GM12878 (cell line): ENCODE results near the gene RALGAPA2. TPM values are rescaled to one million over a fixed set of nuclear protein-coding genes. Genes with fewer than 3 reads are reported as not detected.

Experiments used
- ATAC-seq: fragments of 200-7000 bp; cut with Tn5 transposase; 3 replicates; pipeline ENCODE4 v1.9.1; 2020; ENCODE audit warnings: mild to moderate bottlenecking, moderate library complexity
- BruUV-seq: library from RNA; stranded (reverse); fragments of 400-500 nt; replicated peaks from 2 replicates; lab custom pipeline; 2021; lab: Mats Ljungman, UMichigan
- CTCF ChIA-PET: fragments of 300-600 bp; sonication (Branson Sonifier 250); formaldehyde crosslinking; extraction: SDS; loops from one replicate; lab custom pipeline; 2021; ENCODE audit warnings: inconsistent platforms; lab: Yijun Ruan, JAX
- POLR2A ChIA-PET: fragments of 350-600 bp; formaldehyde crosslinking; extraction: SDS; loops from one replicate; lab custom pipeline; 2021; ENCODE audit warnings: inconsistent platforms; lab: Charles Lee
- RAD21 ChIA-PET: fragments of 300-600 bp; sonication (Branson Sonifier 250); formaldehyde crosslinking; loops from one replicate; lab custom pipeline; 2023; ENCODE audit warnings: antibody characterized with exemption; ENCODE audit not compliant: unreplicated experiment; lab: Charles Lee
- SMC1A ChIA-PET: fragments of 300-600 bp; sonication (Branson Sonifier 250); formaldehyde crosslinking; loops from one replicate; lab custom pipeline; 2023; ENCODE audit not compliant: unreplicated experiment, uncharacterized antibody; lab: Charles Lee
- DNase-seq: peaks from one replicate; pipeline ENCODE4 v3.0.0-alpha.2; 2011; ENCODE audit warnings: low read depth, low spot score
- FAIRE-seq: peaks from 3 replicates; lab custom pipeline; 2011; peaks lifted over from hg19 to GRCh38; lab: Jason Lieb, UNC
- H2AFZ ChIP-seq: 2 replicates; pipeline ENCODE4 v1.6.0; 2011; ENCODE audit warnings: low read depth, low read length, control low read depth; ENCODE audit not compliant: control insufficient read depth
- H3K27ac ChIP-seq: 2 replicates; pipeline ENCODE4 v1.5.1; 2011; ENCODE audit warnings: control low read depth; ENCODE audit not compliant: control insufficient read depth, insufficient read depth
- H3K27me3 ChIP-seq, 2 experiments: replicated peaks in 1 of 2; 2 replicates each; pipeline versions ENCODE4 v1.6.0 to v1.6.1; 2011; ENCODE audit warnings: low read length in 1 of 2; ENCODE audit not compliant: control insufficient read depth in 2 of 2, insufficient read depth in 2 of 2
- H3K36me3 ChIP-seq, 2 experiments: 2 replicates each; pipeline ENCODE4 v1.5.1; 2011; ENCODE audit warnings: low read length in 1 of 2; ENCODE audit not compliant: control insufficient read depth in 2 of 2, insufficient read depth in 2 of 2
- H3K4me1 ChIP-seq: 2 replicates; pipeline ENCODE4 v1.6.1; 2011; ENCODE audit warnings: mild to moderate bottlenecking, low read length, moderate library complexity, mixed read lengths; ENCODE audit not compliant: control insufficient read depth, insufficient read depth
- H3K4me2 ChIP-seq: 2 replicates; pipeline ENCODE4 v1.6.0; 2011; ENCODE audit warnings: control low read depth; ENCODE audit not compliant: control insufficient read depth, insufficient read depth
- H3K4me3 ChIP-seq: fragments of 200-600 bp; sonication (generic); 2 replicates; pipeline ENCODE4 v1.5.1; 2016
- H3K79me2 ChIP-seq: 2 replicates; pipeline ENCODE4 v1.6.0; 2011; ENCODE audit warnings: low read length; ENCODE audit not compliant: control insufficient read depth, insufficient read depth
- H3K9ac ChIP-seq: 2 replicates; pipeline ENCODE4 v1.8.0; 2011; ENCODE audit warnings: low read length, control low read depth, mixed read lengths; ENCODE audit not compliant: control insufficient read depth, insufficient read depth
- H3K9me3 ChIP-seq: replicated peaks from 3 replicates; pipeline ENCODE4 v1.5.1; 2011; ENCODE audit warnings: mild to moderate bottlenecking, low read length; ENCODE audit not compliant: control insufficient read depth, insufficient read depth
- H4K20me1 ChIP-seq: 2 replicates; pipeline ENCODE4 v1.6.0; 2011; ENCODE audit not compliant: control insufficient read depth, insufficient read depth
- CEBPB ChIP-seq, 2 experiments: fragments of 150-350 bp in 1 of 2; IDR thresholded peaks; 2 replicates each; pipeline ENCODE4 v1.6.1; 2012 to 2014; ENCODE audit warnings: low read depth in 2 of 2, low read length in 2 of 2, borderline replicate concordance in 1 of 2, inconsistent platforms in 1 of 2
- CHD2 ChIP-seq: IDR thresholded peaks from 2 replicates; pipeline ENCODE4 v1.6.1; 2011; ENCODE audit warnings: low read depth, low read length, improper control_type of control experiment, borderline replicate concordance
- CREM ChIP-seq: IDR thresholded peaks from 2 replicates; pipeline ENCODE4 v1.6.1; 2014; ENCODE audit warnings: antibody characterized with exemption, low read depth
- DPF2 ChIP-seq: fragments of 450-650 bp; IDR thresholded peaks from 2 replicates; pipeline ENCODE4 v1.6.1; 2017; ENCODE audit warnings: mild to moderate bottlenecking
- EP300 ChIP-seq, 2 experiments: fragments of 150-350 bp in 1 of 2; IDR thresholded peaks; 2 replicates each; pipeline ENCODE4 v1.6.1; 2011 to 2012; ENCODE audit warnings: low read depth in 2 of 2, low read length in 2 of 2, borderline replicate concordance in 1 of 2, improper control_type of control experiment in 1 of 2, inconsistent platforms in 1 of 2; ENCODE audit not compliant: control insufficient read depth in 1 of 2
- FOXM1 ChIP-seq: IDR thresholded peaks from 2 replicates; pipeline ENCODE4 v1.6.1; 2012; ENCODE audit warnings: low read depth, mild to moderate bottlenecking, inconsistent platforms, low read length, moderate library complexity
- MEF2A ChIP-seq: IDR thresholded peaks from 2 replicates; pipeline ENCODE4 v1.6.1; 2011; ENCODE audit warnings: low read depth, mild to moderate bottlenecking, low read length, moderate library complexity; ENCODE audit not compliant: insufficient read depth
- RB1 ChIP-seq: fragments of 450-650 bp; formaldehyde crosslinking; IDR thresholded peaks from 2 replicates; pipeline ENCODE4 v1.6.1; 2017; ENCODE audit warnings: mild to moderate bottlenecking, borderline replicate concordance
- RELA ChIP-seq: fragments of 450-650 bp; IDR thresholded peaks from 2 replicates; pipeline ENCODE4 v1.8.0; 2014; ENCODE audit warnings: borderline replicate concordance; ENCODE audit not compliant: partially characterized antibody
- SIN3A ChIP-seq: IDR thresholded peaks from 2 replicates; pipeline ENCODE4 v1.6.1; 2012; ENCODE audit warnings: low read depth, low read length, improper control_type of control experiment
- SPI1 ChIP-seq: IDR thresholded peaks from 2 replicates; pipeline ENCODE4 v1.6.1; 2011; ENCODE audit warnings: low read depth, mild to moderate bottlenecking, low read length, moderate library complexity, borderline replicate concordance; ENCODE audit not compliant: insufficient read depth
- TAF1 ChIP-seq: IDR thresholded peaks from 2 replicates; pipeline ENCODE4 v1.6.1; 2011; ENCODE audit warnings: mild to moderate bottlenecking, low read depth, low read length, borderline replicate concordance
- YY1 ChIP-seq: IDR thresholded peaks from 2 replicates; pipeline ENCODE4 v1.6.1; 2011; ENCODE audit warnings: low read depth, mild to moderate bottlenecking, low read length
- ZNF217 ChIP-seq: fragments of 450-650 bp; IDR thresholded peaks from 2 replicates; pipeline ENCODE4 v1.6.1; 2017; ENCODE audit warnings: antibody characterized with exemption, mild to moderate bottlenecking
- ZSCAN29 ChIP-seq: fragments of 450-650 bp; IDR thresholded peaks from 2 replicates; pipeline ENCODE4 v1.6.1; 2017; ENCODE audit warnings: mild to moderate bottlenecking, moderate library complexity
- WGBS: methylation state at CpG from one replicate; pipeline ENCODE4 v1.1.6; 2016; ENCODE audit warnings: low lambda C conversion rate; ENCODE audit not compliant: insufficient replicate concordance, insufficient coverage; ENCODE audit errors: missing lambda C conversion rate; 5-methylcytosine and 5-hydroxymethylcytosine counted together
- in situ Hi-C: fragments of 300-500 bp; cut with MboI; formaldehyde crosslinking; loops from 9 replicates; pipeline ENCODE4 v1.14.3; 2018; ENCODE audit warnings: mixed read lengths
- intact Hi-C: fragments of 100-400 bp; cut with micrococcal nuclease; formaldehyde crosslinking; loops from one replicate; pipeline ENCODE4 v1.14.2; 2022; ENCODE audit not compliant: unreplicated experiment
- polyA plus RNA-seq, 11 experiments: library from polyadenylated mRNA; depleted of rRNA in 4 of 11; unstranded in 6 of 11; stranded (reverse) in 5 of 11; fragments of >200 nt; fragmentation: Nextera tagmentation in 4 of 11; fragmentation: Illumina TruSeq in 1 of 11; extraction: Ambion mirVana in 4 of 11; extraction: Trizol in 1 of 11; gene quantifications; 1 replicate in 1 of 11; 2 replicates in 10 of 11; pipeline versions ENCODE4 v1.2.1 to v1.2.3, GENCODE V29; 2011 to 2016; ENCODE audit warnings: inconsistent platforms in 2 of 11, missing spikeins in 2 of 11, low read depth in 1 of 11
- total RNA-seq, 4 experiments: library from RNA; depleted of rRNA in 3 of 4; stranded (reverse); fragments of >200 nt in 3 of 4; fragmentation: Illumina TruSeq in 1 of 4; extraction: Trizol in 1 of 4; gene quantifications; 2 replicates each; pipeline versions ENCODE4 v1.2.1 to v1.2.3, GENCODE V29; 2013 to 2021
- TF ChIP-seq, protein P1 (sequence below): fragments of 450-650 bp; formaldehyde crosslinking; IDR thresholded peaks from 2 replicates; pipeline ENCODE4 v1.4.0; 2020; ENCODE audit warnings: mild to moderate bottlenecking, moderate library complexity

The RALGAPA2 gene
- total and polyA plus RNA-seq, 10 of the 15 experiments (the other 5 are each of a cell fraction or from before 2014, with no cell fraction given): 2.9 to 29.4 (median 19.6) TPM

GRCh38 chr20:20621195-20621594 is 91.2 kb downstream of the RALGAPA2 start:
- no peak for ATAC-seq
- no TSS peak for BruUV-seq
- Histone ChIP-seq H3K9me3 (no peaks in the 10 kb centered on the region), H3K4me3 (no peak overlapping the region), H4K20me1 (no peaks in the 10 kb centered on the region), H3K27ac (no peak overlapping the region), H3K27me3 (no peaks in the 10 kb centered on the region), H3K36me3 (0 out of 4 replicates have a peak, but pooled peaks cover 0 to 5% of the 10 kb centered on the region in 2 experiments), H2AFZ (no peak overlapping the region), H3K9ac (no peak overlapping the region), H3K4me1 (no peaks in the 10 kb centered on the region)
- no peak for DNase-seq
- ChIA-PET POLR2A (no interaction called here), SMC1A (no interaction called here), CTCF (interaction anchor here (0.5 kb wide), 1 partner anchor 142 kb away, joined by 3 read pairs; no protein-coding TSS in a partner anchor), RAD21 (no interaction called here)
- in situ Hi-C loops (no loop called here), intact Hi-C loops (no loop called here)
- 0% methylated on average over 1 of the region's 1 CpG for WGBS
- TF ChIP-seq YY1 (no peak), RB1 (no peak), CEBPB (IDR thresholded peaks at IDR 0.05; ENCODE audit: borderline replicate concordance in 1 of 2, low read depth in 2 of 2, low read length in 2 of 2) (no peak), ZNF217 (no peak), CREM (no peak), CHD2 (no peak), ZSCAN29 (no peak), RELA (no peak), DPF2 (no peak), SIN3A (no peak), EP300 (IDR thresholded peaks at IDR 0.05; ENCODE audit: borderline replicate concordance in 1 of 2, control insufficient read depth in 1 of 2, low read depth in 2 of 2, low read length in 2 of 2) (no peak), FOXM1 (no peak), MEF2A (no peak), SPI1 (no peak), TAF1 (no peak)
- TF ChIP-seq, protein P1, sequence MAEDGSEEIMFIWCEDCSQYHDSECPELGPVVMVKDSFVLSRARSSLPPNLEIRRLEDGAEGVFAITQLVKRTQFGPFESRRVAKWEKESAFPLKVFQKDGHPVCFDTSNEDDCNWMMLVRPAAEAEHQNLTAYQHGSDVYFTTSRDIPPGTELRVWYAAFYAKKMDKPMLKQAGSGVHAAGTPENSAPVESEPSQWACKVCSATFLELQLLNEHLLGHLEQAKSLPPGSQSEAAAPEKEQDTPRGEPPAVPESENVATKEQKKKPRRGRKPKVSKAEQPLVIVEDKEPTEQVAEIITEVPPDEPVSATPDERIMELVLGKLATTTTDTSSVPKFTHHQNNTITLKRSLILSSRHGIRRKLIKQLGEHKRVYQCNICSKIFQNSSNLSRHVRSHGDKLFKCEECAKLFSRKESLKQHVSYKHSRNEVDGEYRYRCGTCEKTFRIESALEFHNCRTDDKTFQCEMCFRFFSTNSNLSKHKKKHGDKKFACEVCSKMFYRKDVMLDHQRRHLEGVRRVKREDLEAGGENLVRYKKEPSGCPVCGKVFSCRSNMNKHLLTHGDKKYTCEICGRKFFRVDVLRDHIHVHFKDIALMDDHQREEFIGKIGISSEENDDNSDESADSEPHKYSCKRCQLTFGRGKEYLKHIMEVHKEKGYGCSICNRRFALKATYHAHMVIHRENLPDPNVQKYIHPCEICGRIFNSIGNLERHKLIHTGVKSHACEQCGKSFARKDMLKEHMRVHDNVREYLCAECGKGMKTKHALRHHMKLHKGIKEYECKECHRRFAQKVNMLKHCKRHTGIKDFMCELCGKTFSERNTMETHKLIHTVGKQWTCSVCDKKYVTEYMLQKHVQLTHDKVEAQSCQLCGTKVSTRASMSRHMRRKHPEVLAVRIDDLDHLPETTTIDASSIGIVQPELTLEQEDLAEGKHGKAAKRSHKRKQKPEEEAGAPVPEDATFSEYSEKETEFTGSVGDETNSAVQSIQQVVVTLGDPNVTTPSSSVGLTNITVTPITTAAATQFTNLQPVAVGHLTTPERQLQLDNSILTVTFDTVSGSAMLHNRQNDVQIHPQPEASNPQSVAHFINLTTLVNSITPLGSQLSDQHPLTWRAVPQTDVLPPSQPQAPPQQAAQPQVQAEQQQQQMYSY: no peak
- TF ChIP-seq, all 136 proteins: peak for 0
- no peak overlapping the region for H3K4me2 ChIP-seq
- no peak for FAIRE-seq
- H3K79me2 ChIP-seq: no peaks in the 10 kb centered on the region
